ENCODE measurements around the gene ADGRF3. TPM values are rescaled to one million over a fixed set of nuclear protein-coding genes. Genes with fewer than 3 reads are reported as not detected.

ADGRF3 gene
- total and polyA plus RNA-seq, 9 of the 15 experiments (the other 6 are each of a cell fraction or from before 2014, with no cell fraction given): 0.04 to 0.54 (median 0.16) TPM; not detected in 2

GRCh38 chr2:26363958-26364357 lies 17.4 kb upstream of the ADGRF3 start (continued):
- TF ChIP-seq, protein P1, sequence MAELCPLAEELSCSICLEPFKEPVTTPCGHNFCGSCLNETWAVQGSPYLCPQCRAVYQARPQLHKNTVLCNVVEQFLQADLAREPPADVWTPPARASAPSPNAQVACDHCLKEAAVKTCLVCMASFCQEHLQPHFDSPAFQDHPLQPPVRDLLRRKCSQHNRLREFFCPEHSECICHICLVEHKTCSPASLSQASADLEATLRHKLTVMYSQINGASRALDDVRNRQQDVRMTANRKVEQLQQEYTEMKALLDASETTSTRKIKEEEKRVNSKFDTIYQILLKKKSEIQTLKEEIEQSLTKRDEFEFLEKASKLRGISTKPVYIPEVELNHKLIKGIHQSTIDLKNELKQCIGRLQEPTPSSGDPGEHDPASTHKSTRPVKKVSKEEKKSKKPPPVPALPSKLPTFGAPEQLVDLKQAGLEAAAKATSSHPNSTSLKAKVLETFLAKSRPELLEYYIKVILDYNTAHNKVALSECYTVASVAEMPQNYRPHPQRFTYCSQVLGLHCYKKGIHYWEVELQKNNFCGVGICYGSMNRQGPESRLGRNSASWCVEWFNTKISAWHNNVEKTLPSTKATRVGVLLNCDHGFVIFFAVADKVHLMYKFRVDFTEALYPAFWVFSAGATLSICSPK (IDR thresholded peaks at IDR 0.05; ENCODE audit: borderline replicate concordance): no peak
- no peak for TF ChIP-seq ZNF77 (CRISPR knock-in tag; IDR thresholded peaks at IDR 0.05)
- TF ChIP-seq ZNF507 (tag; conservative IDR thresholded peaks at IDR 0.05): no peak
- TF ChIP-seq ARID3A (IDR thresholded peaks at IDR 0.05; ENCODE audit: borderline replicate concordance, low read depth, low read length): no peak
- no peak for TF ChIP-seq MIER1 (IDR thresholded peaks at IDR 0.05; ENCODE audit: low read depth)

GRCh38 chr2:26363323-26363722 lies 16.7 kb upstream of the ADGRF3 start:
- ATAC-seq: peak; percentile 17; the same call in 2 of the 3 replicates
- Histone ChIP-seq H3K79me2 (ENCODE audit: control insufficient read depth, insufficient read depth, low read length) (peaks cover 74% of the 10 kb centered on the region), H4K20me1 (replicated peaks; ENCODE audit: control insufficient read depth, insufficient read depth, low read length) (peaks cover 13% of the 10 kb centered on the region; the same call in 1 of the 2 replicates), H3K27me3 (ENCODE audit: control insufficient read depth in 2 of 2, insufficient read depth in 2 of 2, low read length in 2 of 2) (no peaks in the 10 kb centered on the region), H3K36me3 (ENCODE audit: control insufficient read depth, insufficient read depth, low read length) (peaks cover 63% of the 10 kb centered on the region), H3K27ac (ENCODE audit: extremely low read depth, low read depth, low read length) (no peak overlapping the region), H3K9me3 (replicated peaks; ENCODE audit: control insufficient read depth, insufficient read depth, low read depth, low read length) (no peaks in the 10 kb centered on the region), H3K4me3 (no peak overlapping the region), H3K4me1 (replicated peaks in 1 of 2; ENCODE audit: control insufficient read depth in 2 of 2, insufficient read depth in 2 of 2, low read length in 2 of 2) (peaks cover 7 to 28% of the 10 kb centered on the region in 2 experiments; a peak in 3 of 5 replicates), H3K9ac (ENCODE audit: insufficient read depth in 1 of 2, low read depth in 2 of 2, low read length in 2 of 2) (no peak overlapping the region), H3K4me2 (ENCODE audit: insufficient read depth, low read length) (no peak overlapping the region), H3K9me1 (ENCODE audit: control insufficient read depth, insufficient read depth, low read length) (no peaks in the 10 kb centered on the region), H2AFZ (ENCODE audit: low read depth, low read length) (no peak overlapping the region)
- WGBS (ENCODE audit: insufficient coverage, low coverage, missing lambda C conversion rate): 57% methylated on average over 4 of the region's 4 CpGs
- POLR2A ChIA-PET: interaction anchor here (1.0 to 1.4 kb wide), 3 partner anchors 13 to 485 kb away, joined by 3 to 6 read pairs (median 4); no protein-coding TSS in a partner anchor
- intact Hi-C loops (cut with micrococcal nuclease) (no loop called here), in situ Hi-C loops (cut with MboI) (no loop called here)
- DNase-seq (ENCODE audit: extremely low read depth in 1 of 4, low spot score in 3 of 4): no peak
- CTCF ChIA-PET (ENCODE audit: low intra/inter-chr PET ratio): no interaction called here
- FAIRE-seq: no peak
- BruUV-seq (replicated peaks): no TSS peak
- TF ChIP-seq C11orf30 (IDR thresholded peaks at IDR 0.05; ENCODE audit: low read depth) (peak; percentile 97), SUPT5H (IDR thresholded peaks at IDR 0.05) (no peak), ZNF316 (IDR thresholded peaks at IDR 0.05) (peak; percentile 98), HDAC3 (IDR thresholded peaks at IDR 0.05; ENCODE audit: borderline replicate concordance, partially characterized antibody) (peak; percentile 46), POLR2AphosphoS2 (IDR thresholded peaks at IDR 0.05; ENCODE audit: low read length) (no peak), DMBX1 (CRISPR knock-in tag; IDR thresholded peaks at IDR 0.05; ENCODE audit: borderline replicate concordance) (no peak), MAFF (IDR thresholded peaks at IDR 0.05; ENCODE audit: low read length) (peak; percentile 94), ARID1B (IDR thresholded peaks at IDR 0.05) (peak; percentile 37; the same call in 1 of the 2 replicates), POLR2A (conservative IDR thresholded peaks at IDR 0.05) (no peak)
- TF ChIP-seq, protein P2, sequence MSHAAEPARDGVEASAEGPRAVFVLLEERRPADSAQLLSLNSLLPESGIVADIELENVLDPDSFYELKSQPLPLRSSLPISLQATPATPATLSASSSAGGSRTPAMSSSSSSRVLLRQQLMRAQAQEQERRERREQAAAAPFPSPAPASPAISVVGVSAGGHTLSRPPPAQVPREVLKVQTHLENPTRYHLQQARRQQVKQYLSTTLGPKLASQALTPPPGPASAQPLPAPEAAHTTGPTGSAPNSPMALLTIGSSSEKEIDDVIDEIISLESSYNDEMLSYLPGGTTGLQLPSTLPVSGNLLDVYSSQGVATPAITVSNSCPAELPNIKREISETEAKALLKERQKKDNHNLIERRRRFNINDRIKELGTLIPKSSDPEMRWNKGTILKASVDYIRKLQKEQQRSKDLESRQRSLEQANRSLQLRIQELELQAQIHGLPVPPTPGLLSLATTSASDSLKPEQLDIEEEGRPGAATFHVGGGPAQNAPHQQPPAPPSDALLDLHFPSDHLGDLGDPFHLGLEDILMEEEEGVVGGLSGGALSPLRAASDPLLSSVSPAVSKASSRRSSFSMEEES (CRISPR knock-in tag; IDR thresholded peaks at IDR 0.05): no peak
- TF ChIP-seq, protein P3, sequence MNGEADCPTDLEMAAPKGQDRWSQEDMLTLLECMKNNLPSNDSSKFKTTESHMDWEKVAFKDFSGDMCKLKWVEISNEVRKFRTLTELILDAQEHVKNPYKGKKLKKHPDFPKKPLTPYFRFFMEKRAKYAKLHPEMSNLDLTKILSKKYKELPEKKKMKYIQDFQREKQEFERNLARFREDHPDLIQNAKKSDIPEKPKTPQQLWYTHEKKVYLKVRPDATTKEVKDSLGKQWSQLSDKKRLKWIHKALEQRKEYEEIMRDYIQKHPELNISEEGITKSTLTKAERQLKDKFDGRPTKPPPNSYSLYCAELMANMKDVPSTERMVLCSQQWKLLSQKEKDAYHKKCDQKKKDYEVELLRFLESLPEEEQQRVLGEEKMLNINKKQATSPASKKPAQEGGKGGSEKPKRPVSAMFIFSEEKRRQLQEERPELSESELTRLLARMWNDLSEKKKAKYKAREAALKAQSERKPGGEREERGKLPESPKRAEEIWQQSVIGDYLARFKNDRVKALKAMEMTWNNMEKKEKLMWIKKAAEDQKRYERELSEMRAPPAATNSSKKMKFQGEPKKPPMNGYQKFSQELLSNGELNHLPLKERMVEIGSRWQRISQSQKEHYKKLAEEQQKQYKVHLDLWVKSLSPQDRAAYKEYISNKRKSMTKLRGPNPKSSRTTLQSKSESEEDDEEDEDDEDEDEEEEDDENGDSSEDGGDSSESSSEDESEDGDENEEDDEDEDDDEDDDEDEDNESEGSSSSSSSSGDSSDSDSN (IDR thresholded peaks at IDR 0.05; ENCODE audit: borderline replicate concordance in 1 of 2, low read depth in 2 of 2, low read length in 2 of 2): no peak
